CD4-positive, alpha-beta T cell treated with Interleukin-4 for 4 hours (primary cell): Measurements from ENCODE around the gene EGLN1.

Experiments
- DNase-seq: peaks from one replicate; pipeline ENCODE4 v3.0.0-alpha.2; 2020

EGLN1 gene

DNA sequence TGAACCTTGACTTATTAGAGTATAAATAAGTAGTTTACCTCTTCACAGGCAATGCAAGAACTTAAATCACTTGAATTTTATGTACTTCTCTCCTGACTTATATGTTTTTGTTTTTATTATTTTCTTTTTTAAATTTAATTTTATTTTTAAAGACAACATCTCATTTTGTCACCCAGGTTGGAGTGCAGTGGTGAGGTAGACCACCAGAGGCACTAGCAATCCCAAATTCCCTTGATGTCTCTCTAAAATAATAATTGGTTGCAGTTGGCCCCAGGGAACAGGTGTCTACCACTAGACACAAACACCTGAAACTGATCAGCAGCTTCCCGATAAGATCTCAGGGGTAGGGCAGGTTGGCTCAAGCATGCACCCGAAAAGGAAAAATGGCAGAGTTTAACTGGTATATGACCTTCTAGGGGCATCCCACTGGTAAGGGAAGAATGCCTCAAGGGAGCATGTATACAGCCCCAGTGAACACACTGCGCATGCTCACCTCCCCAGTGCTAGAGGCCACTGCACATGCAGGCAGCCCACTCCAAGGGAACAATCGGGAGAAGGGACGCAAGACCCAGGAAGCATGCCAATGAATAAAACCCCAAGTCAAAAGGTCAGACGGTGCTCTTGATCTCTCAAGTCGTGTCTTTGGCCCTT is 99.1 kb downstream of the EGLN1 start:
- no peak for DNase-seq

- no peak for DNase-seq
These were observed 103.0 kb downstream of the EGLN1 start for GRCh38 chr1:231319080-231319479.

DNA sequence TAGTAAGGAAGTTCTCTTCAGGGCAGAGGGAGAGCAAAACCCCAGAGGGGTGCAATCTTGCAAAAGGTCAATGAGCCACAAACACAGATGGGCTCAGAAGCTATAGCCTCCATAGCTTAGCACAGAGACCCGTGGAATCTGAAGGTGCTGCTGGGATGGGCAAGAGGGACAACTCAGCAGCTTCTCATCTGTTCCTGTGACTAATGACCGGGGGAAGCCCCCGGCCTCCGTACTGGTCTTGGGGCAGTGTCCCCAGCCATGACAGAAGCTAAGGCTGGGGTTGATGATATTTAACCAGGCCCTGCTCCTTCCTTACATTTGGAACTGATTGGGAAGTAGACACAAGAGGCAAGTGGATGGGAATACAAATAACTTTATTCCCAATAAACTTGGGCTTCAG is 103.5 kb downstream of the EGLN1 start:
- no peak for DNase-seq

- DNase-seq: no peak
These were observed 104.1 kb downstream of the EGLN1 start for GRCh38 chr1:231318015-231318355.

- no peak for DNase-seq
These were observed 104.6 kb downstream of the EGLN1 start for GRCh38 chr1:231317306-231318014.

DNA sequence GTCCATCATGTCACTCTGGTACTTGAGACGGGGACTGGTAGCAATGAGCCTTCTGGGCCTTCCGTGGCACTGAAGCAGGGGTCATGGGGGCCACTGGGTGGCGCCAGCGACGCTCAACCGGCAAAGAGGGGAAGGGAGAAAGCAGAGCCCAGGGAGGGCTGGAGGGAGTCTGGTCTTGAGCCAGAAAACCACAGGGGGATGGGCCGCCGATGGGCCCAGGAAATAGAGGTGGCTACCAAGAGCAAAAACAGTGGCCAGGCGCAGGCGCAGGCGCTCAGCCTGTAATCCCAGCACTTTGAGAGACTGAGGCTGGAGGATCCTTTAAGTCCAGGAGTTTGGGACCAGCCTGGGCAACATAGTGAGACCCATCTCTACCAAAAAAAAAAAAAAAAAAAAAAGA is 106.2 kb downstream of the EGLN1 start:
- DNase-seq: peak; percentile 20
